ENCODE measurements around the gene TTC21A. TPM values are rescaled to one million over a fixed set of nuclear protein-coding genes. Genes with fewer than 3 reads are reported as not detected.

The TTC21A gene
- total and polyA plus RNA-seq, 10 of the 15 experiments (the other 5 are each of a cell fraction or from before 2014, with no cell fraction given), result 0.62 to 3.2 (median 1.2) TPM

DNA sequence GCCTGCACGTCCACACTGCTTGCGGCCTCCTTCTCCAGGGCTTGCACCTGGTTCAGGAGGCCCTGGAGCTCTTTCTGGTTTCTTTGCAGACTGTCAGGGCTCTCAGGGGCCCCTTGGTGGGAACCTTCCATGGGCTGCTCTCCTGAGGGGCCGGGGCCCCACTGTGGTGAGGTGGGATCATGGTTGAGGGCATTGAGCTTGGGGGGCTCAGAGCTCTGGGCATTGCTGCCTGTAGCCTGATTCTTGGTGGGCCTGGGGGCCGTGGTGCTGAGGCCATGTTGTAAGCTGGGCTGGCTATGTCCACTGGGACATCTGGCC lies 77.4 kb downstream of the TTC21A start (continued):
- TF ChIP-seq ZBTB11 (CRISPR knock-in tag; IDR thresholded peaks at IDR 0.05) (no peak), RCOR1 (conservative IDR thresholded peaks at IDR 0.05; ENCODE audit: low read depth, low read length) (no peak)

DNA sequence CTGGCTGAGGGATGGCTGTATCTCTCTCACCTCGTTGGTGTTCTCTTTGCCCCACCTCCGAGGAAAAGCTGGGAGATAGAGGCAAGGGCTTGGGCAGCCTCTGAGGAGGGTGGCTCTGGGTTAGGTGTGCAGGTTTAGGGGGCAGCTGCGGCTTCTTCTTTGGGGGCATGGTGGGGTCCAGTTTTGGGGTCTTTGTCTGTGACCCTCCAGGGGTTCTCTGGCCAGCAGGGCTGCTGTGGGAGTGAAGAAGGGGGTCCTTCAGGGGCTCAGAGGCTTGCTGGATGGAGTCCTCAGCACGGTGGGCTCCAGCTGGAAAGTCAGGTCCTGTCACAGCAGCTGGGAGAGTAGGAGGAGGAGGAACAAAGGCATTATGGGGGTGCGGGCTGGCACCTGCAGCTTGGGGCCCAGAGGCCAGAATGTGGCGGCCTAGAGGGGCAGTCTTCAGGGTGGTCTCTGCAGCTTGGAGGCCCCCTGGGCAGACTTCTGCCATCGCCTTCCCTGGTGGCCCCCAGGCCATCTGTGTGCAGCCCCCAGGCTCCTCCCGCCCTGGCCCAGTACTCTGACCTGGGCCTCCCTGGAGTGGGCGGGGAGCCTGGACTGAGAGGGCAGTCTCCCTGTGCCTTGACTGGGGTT lies 78.0 kb downstream of the TTC21A start:
- WGBS (ENCODE audit: insufficient coverage, insufficient replicate concordance, low lambda C conversion rate, missing lambda C conversion rate), result 38% methylated on average over 7 of the region's 9 CpGs
- Histone ChIP-seq H2AFZ (ENCODE audit: control insufficient read depth, low read depth, low read length) (no peak overlapping the region), H3K9ac (ENCODE audit: control insufficient read depth, insufficient read depth, low read length) (no peak overlapping the region), H3K79me2 (ENCODE audit: control insufficient read depth, insufficient read depth, low read length) (no peaks in the 10 kb centered on the region), H4K20me1 (ENCODE audit: control insufficient read depth, insufficient read depth) (no peaks in the 10 kb centered on the region), H3K27ac (ENCODE audit: control insufficient read depth, insufficient read depth) (no peak overlapping the region), H3K27me3 (replicated peaks in 1 of 2; ENCODE audit: control insufficient read depth in 2 of 2, insufficient read depth in 2 of 2, low read length in 1 of 2) (no peaks in the 10 kb centered on the region), H3K9me3 (replicated peaks; ENCODE audit: control insufficient read depth, insufficient read depth, low read length) (no peaks in the 10 kb centered on the region), H3K4me2 (ENCODE audit: control insufficient read depth, insufficient read depth) (no peak overlapping the region), H3K4me3 (no peak overlapping the region), H3K4me1 (ENCODE audit: control insufficient read depth, insufficient read depth, low read length) (peaks cover 2% of the 10 kb centered on the region), H3K36me3 (ENCODE audit: control insufficient read depth in 2 of 2, insufficient read depth in 2 of 2, low read length in 1 of 2) (no peaks in the 10 kb centered on the region)
- DNase-seq (ENCODE audit: low read depth, low spot score), result no peak
- no peak for FAIRE-seq
- SMC1A ChIA-PET (ENCODE audit: uncharacterized antibody, unreplicated experiment), result interaction anchor here (0.9 to 25.3 kb wide), 4 partner anchors 13 to 101 kb away, joined by 3 to 648 read pairs (median 4); partner anchors contain the start of gene CX3CR1
- POLR2A ChIA-PET, result interaction anchor here (0.8 kb wide), 1 partner anchor 103 kb away, joined by 3 read pairs; no protein-coding TSS in a partner anchor
- RAD21 ChIA-PET (ENCODE audit: unreplicated experiment), result interaction anchor here (1.1 to 16.9 kb wide), 2 partner anchors 10 to 103 kb away, joined by 3 to 456 read pairs; no protein-coding TSS in a partner anchor
- BruUV-seq (replicated peaks), result no TSS peak
- in situ Hi-C loops (cut with MboI), result loop anchor here (5.0 kb wide), 2 partner anchors 102 to 197 kb away; partner anchors contain the start of gene SLC25A38
- no peak for ATAC-seq
- CTCF ChIA-PET, result interaction anchor here (1.5 to 15.9 kb wide), 2 partner anchors 104 to 193 kb away, joined by 5 to 756 read pairs; no protein-coding TSS in a partner anchor
- intact Hi-C loops (cut with micrococcal nuclease; ENCODE audit: unreplicated experiment), result no loop called here
- TF ChIP-seq ZNF207 (IDR thresholded peaks at IDR 0.05; ENCODE audit: borderline replicate concordance) (no peak), EP300 (IDR thresholded peaks at IDR 0.05; ENCODE audit: borderline replicate concordance in 1 of 2, control insufficient read depth in 1 of 2, low read depth in 2 of 2, low read length in 2 of 2) (no peak), CHD1 (IDR thresholded peaks at IDR 0.05; ENCODE audit: low read depth, low read length) (no peak), IKZF2 (IDR thresholded peaks at IDR 0.05) (no peak), SMAD5 (IDR thresholded peaks at IDR 0.05; ENCODE audit: low read depth) (no peak), WRNIP1 (IDR thresholded peaks at IDR 0.05; ENCODE audit: borderline replicate concordance, low read depth, low read length) (no peak), JUNB (IDR thresholded peaks at IDR 0.05) (no peak), NFYB (IDR thresholded peaks at IDR 0.05; ENCODE audit: insufficient read depth, low read depth, low read length) (no peak), MXI1 (IDR thresholded peaks at IDR 0.05; ENCODE audit: low read depth, low read length) (no peak), TBL1XR1 (IDR thresholded peaks at IDR 0.05; ENCODE audit: low read depth, low read length) (no peak), BMI1 (IDR thresholded peaks at IDR 0.05; ENCODE audit: borderline replicate concordance) (no peak), ZNF384 (IDR thresholded peaks at IDR 0.05; ENCODE audit: borderline replicate concordance, low read depth, low read length) (no peak)
- TF ChIP-seq, protein P1, sequence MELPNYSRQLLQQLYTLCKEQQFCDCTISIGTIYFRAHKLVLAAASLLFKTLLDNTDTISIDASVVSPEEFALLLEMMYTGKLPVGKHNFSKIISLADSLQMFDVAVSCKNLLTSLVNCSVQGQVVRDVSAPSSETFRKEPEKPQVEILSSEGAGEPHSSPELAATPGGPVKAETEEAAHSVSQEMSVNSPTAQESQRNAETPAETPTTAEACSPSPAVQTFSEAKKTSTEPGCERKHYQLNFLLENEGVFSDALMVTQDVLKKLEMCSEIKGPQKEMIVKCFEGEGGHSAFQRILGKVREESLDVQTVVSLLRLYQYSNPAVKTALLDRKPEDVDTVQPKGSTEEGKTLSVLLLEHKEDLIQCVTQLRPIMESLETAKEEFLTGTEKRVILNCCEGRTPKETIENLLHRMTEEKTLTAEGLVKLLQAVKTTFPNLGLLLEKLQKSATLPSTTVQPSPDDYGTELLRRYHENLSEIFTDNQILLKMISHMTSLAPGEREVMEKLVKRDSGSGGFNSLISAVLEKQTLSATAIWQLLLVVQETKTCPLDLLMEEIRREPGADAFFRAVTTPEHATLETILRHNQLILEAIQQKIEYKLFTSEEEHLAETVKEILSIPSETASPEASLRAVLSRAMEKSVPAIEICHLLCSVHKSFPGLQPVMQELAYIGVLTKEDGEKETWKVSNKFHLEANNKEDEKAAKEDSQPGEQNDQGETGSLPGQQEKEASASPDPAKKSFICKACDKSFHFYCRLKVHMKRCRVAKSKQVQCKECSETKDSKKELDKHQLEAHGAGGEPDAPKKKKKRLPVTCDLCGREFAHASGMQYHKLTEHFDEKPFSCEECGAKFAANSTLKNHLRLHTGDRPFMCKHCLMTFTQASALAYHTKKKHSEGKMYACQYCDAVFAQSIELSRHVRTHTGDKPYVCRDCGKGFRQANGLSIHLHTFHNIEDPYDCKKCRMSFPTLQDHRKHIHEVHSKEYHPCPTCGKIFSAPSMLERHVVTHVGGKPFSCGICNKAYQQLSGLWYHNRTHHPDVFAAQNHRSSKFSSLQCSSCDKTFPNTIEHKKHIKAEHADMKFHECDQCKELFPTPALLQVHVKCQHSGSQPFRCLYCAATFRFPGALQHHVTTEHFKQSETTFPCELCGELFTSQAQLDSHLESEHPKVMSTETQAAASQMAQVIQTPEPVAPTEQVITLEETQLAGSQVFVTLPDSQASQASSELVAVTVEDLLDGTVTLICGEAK (IDR thresholded peaks at IDR 0.05; ENCODE audit: borderline replicate concordance), result no peak
